NCI-H446 (cell line): Measurements from ENCODE around the gene WNT3A.

Experiments used
- DNase-seq, 2 experiments: peaks; one replicate each; lab custom pipeline; 2025; lab: John Stamatoyannopoulos, UW

WNT3A gene

DNA sequence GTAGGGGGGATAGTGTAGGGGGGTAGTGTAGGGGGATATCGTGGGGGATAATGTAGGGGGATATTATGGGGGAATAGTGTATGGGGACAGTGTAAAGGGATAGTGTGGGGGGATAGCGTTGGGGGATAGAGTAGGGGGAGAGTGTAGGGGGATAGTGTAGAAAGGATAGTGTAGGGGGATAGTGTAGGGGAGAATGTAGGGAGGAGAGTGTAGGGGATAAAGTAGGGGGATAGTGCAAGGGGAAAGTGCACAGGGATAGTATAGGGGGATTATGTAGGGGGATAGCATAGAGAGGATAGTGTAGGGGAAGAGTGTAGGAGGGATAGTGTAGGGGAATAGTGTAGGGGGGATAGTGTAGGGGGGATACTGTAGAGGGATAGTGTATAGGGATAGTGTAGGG lies 63.4 kb downstream of the WNT3A start:
- DNase-seq, result no peak

- no peak for DNase-seq
Measured at GRCh38 chr1:228070851-228071250, 64.1 kb downstream of the WNT3A start.

- no peak for DNase-seq
Measured at GRCh38 chr1:228071839-228072657, 65.2 kb downstream of the WNT3A start.

- DNase-seq, result no peak
Measured at GRCh38 chr1:228072658-228073043, 65.9 kb downstream of the WNT3A start.

DNA sequence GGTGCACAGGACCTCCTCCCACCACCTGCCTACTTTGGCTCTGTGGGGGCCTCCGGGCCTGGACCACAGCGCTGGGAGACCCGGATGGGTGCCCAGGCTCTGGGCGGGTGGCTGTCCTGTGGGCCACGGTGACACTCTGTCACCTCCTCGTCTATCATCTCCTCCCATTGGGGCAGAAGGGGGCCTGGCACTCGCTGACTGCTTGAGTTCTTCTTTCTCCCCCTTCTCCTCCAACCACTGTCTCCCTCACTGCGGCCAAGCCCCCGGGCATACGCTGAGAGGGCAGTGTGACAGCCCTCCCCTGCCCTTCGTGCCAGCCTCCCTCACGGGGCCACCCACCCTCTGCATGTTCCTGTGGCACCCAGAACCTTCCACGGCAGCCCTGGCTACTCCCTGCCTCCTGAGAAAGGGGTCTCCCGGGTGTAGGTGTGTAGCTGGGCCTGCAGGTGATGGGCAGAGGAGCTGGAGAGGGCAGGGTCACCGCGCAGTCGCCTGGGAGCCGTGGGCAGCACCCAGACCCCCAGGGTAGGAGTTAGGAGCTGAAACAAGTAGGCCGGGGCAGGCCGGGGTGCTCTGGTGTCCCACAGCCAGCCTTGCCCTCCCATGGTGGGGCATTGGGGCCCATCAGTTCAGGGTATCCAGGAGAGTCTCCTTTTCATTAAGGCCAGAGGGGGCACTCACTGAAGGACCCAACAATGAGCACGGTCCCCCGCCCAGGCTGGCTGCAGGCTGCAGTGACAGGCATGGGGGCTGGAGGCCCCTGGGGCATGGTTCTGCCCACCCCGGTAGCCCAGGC lies 66.5 kb downstream of the WNT3A start:
- DNase-seq, result no peak

GRCh38 chr1:228073857-228074545 lies 67.2 kb downstream of the WNT3A start:
- DNase-seq, result no peak

- no peak for DNase-seq
Measured at GRCh38 chr1:228074954-228075730, 68.3 kb downstream of the WNT3A start.

DNA sequence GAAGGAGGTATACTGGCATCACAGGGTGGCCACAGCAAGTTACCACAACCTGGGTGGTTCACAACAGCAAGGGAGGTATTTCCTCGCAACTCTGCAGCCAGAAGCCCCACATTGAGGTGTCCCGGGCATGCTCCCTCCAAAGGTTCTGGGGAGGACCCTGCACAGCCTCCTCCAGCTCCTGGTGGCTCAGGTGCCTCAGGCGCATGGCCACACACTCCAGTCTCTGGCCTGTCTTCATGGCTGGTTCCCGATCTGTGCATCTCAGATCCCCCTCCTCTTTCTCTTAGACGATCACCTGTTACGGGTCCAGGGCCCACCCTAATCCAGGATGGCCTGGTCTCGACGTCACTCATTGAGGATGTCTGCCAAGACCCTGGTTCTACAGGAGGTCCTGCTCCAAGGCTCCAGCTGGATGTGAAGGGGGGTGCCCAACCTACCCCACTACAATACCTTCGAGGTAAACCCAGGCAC lies 69.0 kb downstream of the WNT3A start:
- DNase-seq, result no peak

- DNase-seq, result no peak
Measured at GRCh38 chr1:228076796-228077430, 70.1 kb downstream of the WNT3A start.

- DNase-seq, result peak; percentile 9 to 52
Measured at GRCh38 chr1:228077565-228078330, 71.0 kb downstream of the WNT3A start.

GRCh38 chr1:228079013-228079412 lies 72.2 kb downstream of the WNT3A start:
- DNase-seq, result no peak

GRCh38 chr1:228079601-228080263 lies 72.9 kb downstream of the WNT3A start:
- no peak for DNase-seq

DNA sequence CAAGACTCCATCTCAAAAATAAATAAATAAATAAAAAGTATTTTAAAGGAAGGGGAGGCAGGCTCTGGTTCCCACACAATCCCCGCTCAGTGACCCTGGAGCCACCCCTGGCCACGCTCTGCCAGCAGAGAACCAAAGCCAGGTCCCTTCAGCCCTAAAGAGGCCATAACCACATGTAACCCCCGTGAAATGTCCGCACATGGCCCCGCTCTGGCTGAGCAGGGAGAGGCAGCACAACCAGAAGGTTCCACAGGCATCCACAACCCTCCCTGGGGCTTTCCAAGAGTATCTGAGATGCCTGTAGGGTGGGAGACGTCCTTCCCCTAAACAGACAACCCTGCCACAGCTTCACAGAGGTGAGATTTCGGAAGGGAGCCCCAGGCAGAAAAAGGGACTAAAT lies 74.3 kb downstream of the WNT3A start:
- DNase-seq, result no peak

GRCh38 chr1:228081578-228082213 lies 74.9 kb downstream of the WNT3A start:
- DNase-seq, result no peak

DNA sequence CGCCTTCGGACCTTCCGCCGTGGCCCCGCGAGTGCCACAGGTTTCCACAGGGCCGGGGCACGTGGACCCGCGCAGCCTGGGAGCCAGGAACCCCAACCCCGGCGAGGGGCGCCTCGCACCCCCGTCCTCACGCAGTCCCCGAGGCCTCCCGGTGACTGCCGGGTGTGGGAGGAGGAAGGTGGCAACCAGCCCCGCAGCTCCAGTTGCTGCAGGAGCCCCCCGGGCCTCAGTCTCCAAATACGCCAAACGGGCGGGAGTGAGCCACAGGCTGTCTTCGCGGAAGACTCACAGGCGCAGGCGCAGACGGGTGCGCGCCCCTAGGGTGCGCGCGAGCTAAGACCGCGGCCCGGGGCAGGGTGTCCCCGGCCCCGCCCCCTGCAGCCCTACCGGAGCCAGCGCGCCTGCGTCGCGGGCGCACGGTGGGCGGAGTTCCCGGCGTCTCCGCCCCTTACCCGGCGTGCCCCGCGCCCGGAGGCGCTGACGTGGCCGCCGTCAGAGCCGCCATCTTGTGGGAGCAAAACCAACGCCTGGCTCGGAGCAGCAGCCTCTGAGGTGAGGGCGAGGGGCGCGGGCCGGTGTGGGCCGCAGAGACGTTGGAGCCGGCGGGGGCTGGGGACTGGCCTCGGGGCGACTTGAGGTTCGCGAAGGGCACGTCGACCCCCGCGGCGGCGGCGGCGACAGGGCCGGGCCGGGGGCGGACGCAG lies 75.6 kb downstream of the WNT3A start, which contains the start of gene ARF1:
TSS of gene ARF1 (plus strand) at position 495 of the 704 bp plus-strand sequence. CDS start 14,407 bp downstream, outside the sequence.
- peak; percentile 78 to 98 for DNase-seq

DNA sequence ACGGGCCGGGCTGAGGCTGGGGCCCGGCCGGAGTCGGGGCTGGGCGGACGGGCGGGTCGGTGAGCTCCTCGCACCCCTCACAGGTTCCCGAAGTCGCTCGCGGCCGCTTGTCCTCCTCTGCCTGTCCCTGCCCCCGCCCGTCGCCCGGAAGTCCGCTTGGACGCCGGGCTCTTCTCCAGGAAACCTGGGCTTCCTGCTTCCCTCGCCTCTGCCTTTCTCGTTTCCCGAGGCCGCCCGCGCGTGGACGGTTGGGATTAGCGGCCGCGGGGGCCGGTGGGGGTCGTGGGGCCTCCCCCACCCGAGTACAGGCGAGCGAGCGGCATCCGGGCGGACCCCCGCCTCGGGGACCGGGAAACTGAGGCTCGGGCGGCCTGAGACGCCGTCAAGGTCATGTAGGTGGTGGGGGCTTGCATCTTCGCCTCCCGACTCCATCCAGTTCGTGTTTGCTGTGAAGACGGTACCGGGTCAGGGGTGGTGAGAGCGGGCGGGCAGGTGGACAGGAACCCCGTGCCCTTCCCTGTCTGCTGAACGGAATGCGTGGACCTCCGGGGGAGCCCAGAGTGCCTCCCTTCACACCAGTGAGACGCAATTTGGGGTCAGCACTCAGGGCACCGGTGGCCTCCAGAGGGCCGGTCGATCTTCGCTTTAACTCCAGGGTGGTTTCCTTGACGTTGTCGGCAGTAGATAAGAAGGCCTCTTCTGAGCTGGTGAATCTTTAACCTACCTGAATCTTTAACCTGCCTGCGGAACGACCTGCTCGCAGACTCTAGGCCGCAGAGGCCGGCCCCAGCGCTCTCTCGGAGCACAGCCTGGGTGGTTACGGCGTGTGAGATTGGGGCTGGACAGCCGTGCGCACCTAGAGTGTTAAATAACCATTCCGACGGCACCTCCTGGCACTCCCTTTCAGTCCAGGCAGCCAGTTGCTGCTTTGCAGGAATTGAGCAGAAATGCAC lies 76.4 kb downstream of the WNT3A start:
- DNase-seq, result no peak

GRCh38 chr1:228083871-228084278 lies 77.1 kb downstream of the WNT3A start:
- no peak for DNase-seq
